GM18907 (cell line): ENCODE results near the gene ALOXE3.

Source experiments
- ATAC-seq: cut with Tn5 transposase; IDR thresholded peaks from one replicate; pipeline ENCODE4 v1.9.1; 2021; ENCODE audit warnings: mild to moderate bottlenecking, moderate library complexity; ENCODE audit not compliant: unreplicated experiment

Gene ALOXE3

DNA sequence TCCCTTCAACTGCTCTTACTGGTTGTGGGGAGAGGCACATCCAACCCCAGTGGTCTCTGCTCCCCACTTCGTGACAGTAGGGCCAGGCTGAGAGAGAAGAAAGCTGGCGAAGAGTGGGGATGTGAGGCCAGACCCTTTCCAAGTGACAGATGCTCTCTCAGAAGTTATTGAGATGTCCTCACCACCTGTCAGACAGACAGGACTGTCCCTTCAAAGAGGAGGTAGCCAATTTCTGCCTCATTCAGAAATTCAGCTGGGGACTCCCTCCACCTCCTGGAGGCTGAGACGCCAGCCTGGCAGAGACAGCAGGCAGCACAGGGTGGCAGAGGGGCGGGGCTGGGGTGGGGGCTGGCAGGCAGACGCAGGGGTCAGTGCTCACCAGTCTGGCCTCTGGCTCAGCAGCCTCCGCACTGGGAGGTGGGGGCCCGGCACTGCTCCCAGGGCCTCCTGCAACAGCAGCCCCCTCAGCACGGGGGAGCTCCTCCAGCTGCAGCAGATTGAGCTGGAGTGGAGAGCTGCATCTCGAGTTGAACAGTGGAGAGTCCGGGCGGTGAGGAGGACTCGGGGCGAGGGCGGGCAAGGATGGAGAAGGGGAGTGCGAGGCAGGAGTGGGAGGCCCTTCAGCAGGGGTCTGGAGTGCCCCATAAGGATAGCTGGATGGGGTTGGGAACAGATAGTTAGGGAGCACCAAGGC, 24.7 kb upstream of the ALOXE3 start:
- ATAC-seq, result no peak

DNA sequence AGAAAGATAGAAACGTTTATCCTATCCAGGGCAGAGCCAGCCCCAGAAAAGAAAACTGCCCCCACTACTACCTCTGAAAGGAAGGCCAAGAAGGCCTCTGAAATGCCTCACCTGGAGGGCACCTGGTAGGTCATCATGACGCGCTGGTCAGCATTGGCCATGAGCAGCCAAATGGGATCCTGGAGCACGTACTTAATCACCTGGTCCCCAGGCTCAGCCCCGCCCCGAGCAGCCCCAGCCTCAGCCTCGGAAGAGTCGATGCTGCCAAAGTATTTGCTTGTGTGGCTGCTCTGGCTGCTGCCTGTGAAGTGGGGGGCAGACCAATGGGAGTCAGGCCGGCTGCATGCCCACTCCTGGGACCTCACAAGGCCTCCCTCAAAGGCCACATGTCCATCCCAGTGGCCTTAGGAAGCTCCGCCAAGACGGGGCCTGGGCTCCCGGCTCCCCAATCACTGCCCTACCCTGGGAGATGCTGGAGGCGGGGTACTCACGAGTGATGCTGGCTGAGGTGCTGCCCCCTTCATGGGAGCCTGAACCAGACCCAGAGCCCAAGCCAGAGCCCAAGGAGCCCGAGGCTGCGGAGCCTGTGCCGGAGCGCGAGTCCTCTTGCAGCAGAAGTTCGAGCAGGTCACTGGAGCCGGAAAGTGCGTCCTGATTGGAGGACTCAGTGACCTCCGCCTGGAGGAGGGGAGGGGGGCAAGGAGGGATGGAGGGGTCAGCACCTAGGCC, 24.0 kb upstream of the ALOXE3 start:
- ATAC-seq, result no peak

- ATAC-seq, result no peak
Measured at GRCh38 chr17:8141741-8142140, 23.4 kb upstream of the ALOXE3 start.

GRCh38 chr17:8141045-8141444, 22.7 kb upstream of the ALOXE3 start:
- no peak for ATAC-seq

DNA sequence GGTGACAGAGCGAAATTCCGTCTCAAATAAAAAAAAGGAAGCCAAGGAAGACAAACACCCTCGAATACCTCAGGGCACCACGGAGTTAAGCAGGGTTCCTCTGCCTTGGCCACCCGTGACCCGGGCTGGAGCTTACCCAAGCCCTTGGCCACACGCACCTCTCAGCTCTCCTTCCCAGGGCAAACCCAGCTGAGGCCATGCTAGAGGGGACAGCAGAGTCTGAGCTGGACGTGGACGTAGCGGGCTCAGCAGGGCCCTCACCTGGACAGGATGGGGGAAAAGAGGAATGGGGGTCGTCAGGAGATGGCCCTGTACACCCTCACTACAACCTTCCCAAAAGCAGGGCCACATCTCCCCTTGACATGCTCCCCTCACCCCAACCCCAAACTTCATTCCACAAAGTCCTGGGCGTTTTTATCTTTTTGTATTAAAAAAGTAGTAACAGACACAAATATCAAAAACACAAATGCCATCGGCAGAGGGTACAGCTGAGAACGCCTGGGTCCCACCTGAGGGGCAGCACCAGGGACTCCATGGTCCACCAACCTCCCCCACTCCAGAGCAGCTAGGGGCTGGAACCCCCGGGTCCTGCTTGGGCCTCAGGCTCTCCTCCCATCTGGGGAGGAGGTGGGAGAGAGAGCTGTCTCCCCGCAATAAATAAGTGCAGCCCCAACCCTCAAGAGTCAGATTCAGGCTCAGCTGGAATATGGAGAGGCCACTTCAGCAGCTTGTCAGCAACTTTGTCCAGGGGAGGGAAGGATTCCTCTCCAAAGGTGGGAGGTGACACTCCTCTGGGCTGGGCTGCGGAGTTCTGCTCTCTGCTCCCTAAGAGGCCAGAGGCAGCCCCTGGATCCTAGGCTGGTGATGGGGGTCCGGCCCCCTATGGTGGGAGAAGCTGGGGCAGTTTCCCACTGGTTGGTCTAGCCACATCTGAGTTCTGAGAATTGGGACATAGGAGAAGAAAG, 22.0 kb upstream of the ALOXE3 start:
- no peak for ATAC-seq

- peak; percentile 82 for ATAC-seq
Measured at GRCh38 chr17:8138672-8139371, 20.5 kb upstream of the ALOXE3 start.

- peak; percentile 6 for ATAC-seq
Measured at GRCh38 chr17:8138374-8138671, 20.0 kb upstream of the ALOXE3 start.

GRCh38 chr17:8137645-8138373, 19.5 kb upstream of the ALOXE3 start:
- no peak for ATAC-seq

DNA sequence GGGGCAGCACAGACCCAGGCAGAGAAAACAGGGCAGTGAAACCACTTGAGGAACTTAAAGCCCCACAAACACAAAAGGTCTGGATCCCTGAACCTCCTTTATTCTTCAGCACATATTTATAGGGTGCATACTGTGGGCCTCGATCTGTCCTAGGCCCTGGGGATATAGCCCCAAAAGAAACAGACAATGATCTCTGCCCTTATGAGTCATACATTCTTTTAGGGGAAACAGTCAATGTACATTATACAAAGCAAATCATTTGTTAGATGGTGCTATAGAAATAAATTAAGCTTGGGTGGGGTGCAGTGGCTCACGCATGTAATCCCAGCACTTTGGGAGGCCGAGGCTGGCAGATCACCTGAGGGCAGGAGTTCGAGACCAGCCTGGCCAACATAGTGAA, 15.6 kb upstream of the ALOXE3 start:
- ATAC-seq, result no peak

DNA sequence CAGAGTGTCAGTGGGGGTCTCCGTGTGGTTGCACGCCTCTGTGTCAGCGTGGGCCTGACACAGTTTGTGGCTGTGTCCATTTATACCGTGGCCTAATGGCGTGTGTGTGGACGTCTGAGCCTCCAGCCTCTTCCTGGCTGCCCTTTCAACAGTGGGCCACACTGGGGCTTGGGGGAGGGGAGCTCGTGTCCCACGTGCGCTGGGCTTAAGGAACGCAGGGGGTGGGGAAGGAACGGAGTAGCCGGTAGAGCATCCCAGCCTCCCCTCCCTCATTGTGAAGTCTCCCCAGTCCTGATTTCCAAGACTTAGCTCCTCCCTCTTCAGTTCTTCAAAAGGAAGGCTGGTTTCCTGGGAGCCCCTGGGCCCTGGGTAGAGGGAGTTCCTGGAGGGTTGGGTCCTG, 15.1 kb upstream of the ALOXE3 start:
- no peak for ATAC-seq

DNA sequence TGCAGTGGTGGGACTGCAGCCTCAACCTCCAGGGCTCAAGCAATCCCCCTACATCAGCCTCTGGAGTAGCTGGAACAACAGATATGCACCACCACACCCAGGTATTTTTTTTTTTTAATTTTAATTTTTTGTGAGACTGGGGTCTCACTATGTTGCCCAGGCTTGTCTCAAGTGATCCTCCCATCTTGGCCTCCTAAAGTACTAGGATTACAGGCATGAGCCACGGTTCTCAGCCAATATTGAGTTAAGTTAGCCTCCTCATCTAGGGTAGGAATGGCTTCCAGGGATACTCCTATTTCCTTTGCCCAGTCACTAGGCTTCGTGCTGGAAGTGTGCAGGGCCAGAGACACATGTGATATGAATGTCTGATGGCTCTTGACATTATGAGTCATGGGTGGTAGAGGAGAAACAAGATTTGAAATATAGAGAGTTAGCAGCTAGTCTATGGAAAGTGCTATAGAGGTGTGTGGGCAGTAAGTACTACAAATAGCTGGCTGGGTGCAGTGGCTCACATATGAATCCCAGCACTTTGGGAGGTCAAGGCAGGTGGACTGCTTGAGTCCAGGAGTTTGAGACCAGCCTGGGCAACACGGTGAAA, 13.6 kb upstream of the ALOXE3 start:
- no peak for ATAC-seq

GRCh38 chr17:8128125-8128784, 9.9 kb upstream of the ALOXE3 start:
- ATAC-seq, result no peak

- ATAC-seq, result no peak
Measured at GRCh38 chr17:8126491-8127066, 8.3 kb upstream of the ALOXE3 start.

DNA sequence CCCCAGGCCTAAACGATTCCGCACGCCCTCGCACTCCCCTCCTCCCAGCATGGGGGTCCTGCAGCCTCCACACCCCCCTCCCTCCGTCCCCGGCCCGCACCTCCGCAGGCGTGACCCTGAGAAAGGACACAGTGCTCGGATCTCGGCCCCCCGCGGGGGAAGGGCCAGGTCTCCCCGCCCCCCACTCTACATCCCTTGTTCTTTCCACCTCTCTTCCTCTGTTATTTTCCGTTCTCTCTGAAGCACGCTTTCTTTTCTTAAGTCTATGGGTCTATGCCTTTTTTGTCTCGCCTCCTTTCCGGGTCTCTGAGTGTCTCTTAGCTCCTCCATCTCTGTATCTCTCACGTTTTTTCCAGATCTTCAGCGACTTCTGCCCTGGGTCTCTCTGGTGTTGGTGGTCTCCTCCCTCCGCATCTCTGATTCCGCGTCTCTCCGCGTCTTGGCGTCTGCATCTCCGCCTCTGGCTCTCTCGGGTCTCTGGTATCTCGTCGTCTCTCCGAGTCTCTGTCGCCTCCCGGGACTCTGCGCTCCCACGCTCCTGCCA, 7.7 kb upstream of the ALOXE3 start:
- ATAC-seq, result no peak

GRCh38 chr17:8125154-8125946, 7.0 kb upstream of the ALOXE3 start:
- ATAC-seq, result peak; percentile 24

- no peak for ATAC-seq
Measured at GRCh38 chr17:8124350-8125153, 6.2 kb upstream of the ALOXE3 start.

- ATAC-seq, result no peak
Measured at GRCh38 chr17:8123695-8124349, 5.5 kb upstream of the ALOXE3 start, which contains the start of gene HES7. HES7 (minus strand) TSS chr17:8124106; CDS start chr17:8124084, 22 bp downstream.
